ENCODE data around the gene HMGN1.

Gene HMGN1

DNA sequence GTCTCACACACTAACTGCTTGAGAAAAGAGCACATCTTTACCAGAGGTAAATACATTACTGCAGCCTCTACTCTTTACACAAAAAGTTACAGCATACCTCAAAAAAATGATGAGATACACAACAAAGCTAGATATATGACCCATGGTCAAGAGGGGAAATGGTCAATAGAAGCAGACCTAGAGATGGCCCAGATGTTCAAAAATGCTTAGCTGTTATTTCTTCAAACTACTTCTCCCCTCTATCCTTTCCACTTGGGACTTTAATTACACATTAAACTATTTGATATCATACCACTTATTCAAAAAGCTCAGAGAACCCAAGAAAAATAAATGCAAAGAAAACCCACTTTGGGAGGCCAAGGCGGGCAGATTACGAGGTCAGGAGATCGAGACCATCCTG, 48.3 kb downstream of the HMGN1 start:
- no peak for DNase-seq (ENCODE audit: low read depth)
- TF ChIP-seq, protein P1, sequence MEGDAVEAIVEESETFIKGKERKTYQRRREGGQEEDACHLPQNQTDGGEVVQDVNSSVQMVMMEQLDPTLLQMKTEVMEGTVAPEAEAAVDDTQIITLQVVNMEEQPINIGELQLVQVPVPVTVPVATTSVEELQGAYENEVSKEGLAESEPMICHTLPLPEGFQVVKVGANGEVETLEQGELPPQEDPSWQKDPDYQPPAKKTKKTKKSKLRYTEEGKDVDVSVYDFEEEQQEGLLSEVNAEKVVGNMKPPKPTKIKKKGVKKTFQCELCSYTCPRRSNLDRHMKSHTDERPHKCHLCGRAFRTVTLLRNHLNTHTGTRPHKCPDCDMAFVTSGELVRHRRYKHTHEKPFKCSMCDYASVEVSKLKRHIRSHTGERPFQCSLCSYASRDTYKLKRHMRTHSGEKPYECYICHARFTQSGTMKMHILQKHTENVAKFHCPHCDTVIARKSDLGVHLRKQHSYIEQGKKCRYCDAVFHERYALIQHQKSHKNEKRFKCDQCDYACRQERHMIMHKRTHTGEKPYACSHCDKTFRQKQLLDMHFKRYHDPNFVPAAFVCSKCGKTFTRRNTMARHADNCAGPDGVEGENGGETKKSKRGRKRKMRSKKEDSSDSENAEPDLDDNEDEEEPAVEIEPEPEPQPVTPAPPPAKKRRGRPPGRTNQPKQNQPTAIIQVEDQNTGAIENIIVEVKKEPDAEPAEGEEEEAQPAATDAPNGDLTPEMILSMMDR (IDR thresholded peaks at IDR 0.05; ENCODE audit: control insufficient read depth, extremely low read depth, insufficient read depth): no peak
- no peak overlapping the region for H3K4me3 ChIP-seq (ENCODE audit: low read depth, low read length)

DNA sequence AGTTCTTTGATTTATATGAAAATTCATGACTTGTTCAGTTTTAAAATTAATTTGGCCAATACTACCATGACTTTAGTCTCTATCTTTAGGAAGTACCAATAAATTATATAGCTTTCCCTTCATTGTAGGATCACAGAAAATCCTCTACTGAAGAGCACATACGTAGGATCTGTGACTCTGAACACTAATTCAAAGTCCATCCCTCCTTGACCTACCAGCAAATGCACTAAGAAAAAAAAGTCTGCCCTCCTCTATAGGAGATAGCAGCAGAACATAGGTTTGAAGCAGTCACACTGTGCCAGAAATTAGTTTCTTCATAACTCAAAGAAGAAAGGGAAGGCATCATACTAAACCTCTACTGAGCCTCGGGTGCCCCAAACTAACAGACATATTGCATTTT, 52.0 kb downstream of the HMGN1 start:
- TF ChIP-seq, protein P1 (IDR thresholded peaks at IDR 0.05; ENCODE audit: control insufficient read depth, extremely low read depth, insufficient read depth): no peak
- no peak overlapping the region for H3K4me3 ChIP-seq (ENCODE audit: low read depth, low read length)
- no peak for DNase-seq (ENCODE audit: low read depth)

All from LNCaP clone FGC (cell line).